Transverse colon (tissue), 4 donors: ENCODE results near the gene FBXO42.

Experiments
- CTCF ChIP-seq, 5 experiments: fragments of 200-600 bp in 3 of 5; fragments of 450-650 bp in 2 of 5; sonication (generic) in 3 of 5; IDR thresholded peaks; 1 replicate in 2 of 5; 2 replicates in 3 of 5; pipeline ENCODE4 v1.5.1; 2016 to 2017; ENCODE audit warnings: antibody characterized with exemption in 5 of 5, inconsistent platforms in 3 of 5, mild to moderate bottlenecking in 2 of 5, moderate library complexity in 1 of 5
- EP300 ChIP-seq: sonication (generic); formaldehyde crosslinking; IDR thresholded peaks from one replicate; pipeline ENCODE4 v1.6.1; 2017; ENCODE audit warnings: antibody characterized with exemption, low read depth
- POLR2A ChIP-seq: fragments of 450-650 bp; IDR thresholded peaks from one replicate; pipeline ENCODE4 v1.6.1; 2016; ENCODE audit warnings: antibody characterized with exemption, mild to moderate bottlenecking, moderate library complexity
- POLR2AphosphoS5 ChIP-seq, 3 donors: sonication (generic); formaldehyde crosslinking; IDR thresholded peaks; one replicate each; pipeline ENCODE4 v1.6.1; 2016; ENCODE audit warnings: antibody characterized with exemption in 3 of 3

- no peak for TF ChIP-seq CTCF (IDR thresholded peaks at IDR 0.05)
- no peak for TF ChIP-seq POLR2A
- no peak for TF ChIP-seq EP300
- no peak for TF ChIP-seq POLR2AphosphoS5 (IDR thresholded peaks at IDR 0.05)
Observed at GRCh38 chr1:16229976-16230740, 122.1 kb downstream of the FBXO42 start.
